GM23338 (cell line): ENCODE measurements around the gene CACNA1B. TPM values are rescaled to one million over a fixed set of nuclear protein-coding genes. Genes with fewer than 3 reads are reported as not detected.

Source experiments
- ATAC-seq: fragments of 200-7000 bp; cut with Tn5 transposase; 3 replicates; pipeline ENCODE4 v1.9.1; 2020
- DNase-seq: peaks from one replicate; pipeline ENCODE4 v3.0.0-alpha.2; 2015; ENCODE audit warnings: low spot score
- H2AFZ ChIP-seq: fragments of 200-600 bp; sonication (generic); 2 replicates; pipeline ENCODE4 v1.8.0; 2016; ENCODE audit warnings: antibody characterized with exemption, mild to moderate bottlenecking, moderate library complexity
- H3F3A ChIP-seq: fragments of 200-600 bp; sonication (generic); replicated peaks from 2 replicates; pipeline ENCODE4 v1.8.0; 2017; ENCODE audit warnings: antibody characterized with exemption, mixed run types, low read depth
- H3K27ac ChIP-seq: fragments of 200-600 bp; sonication (generic); 2 replicates; pipeline ENCODE4 v1.6.1; 2016; ENCODE audit warnings: low read depth
- H3K27me3 ChIP-seq: fragments of 200-600 bp; sonication (generic); 2 replicates; pipeline ENCODE4 v1.8.0; 2016; ENCODE audit warnings: mild to moderate bottlenecking, mixed run types, moderate library complexity; ENCODE audit not compliant: insufficient read depth
- H3K36me3 ChIP-seq: fragments of 200-600 bp; sonication (generic); 2 replicates; pipeline ENCODE4 v1.8.0; 2016; ENCODE audit warnings: mild to moderate bottlenecking; ENCODE audit not compliant: insufficient read depth
- H3K4me1 ChIP-seq: fragments of 200-600 bp; sonication (generic); 2 replicates; pipeline ENCODE4 v1.8.0; 2016; ENCODE audit warnings: mild to moderate bottlenecking, moderate library complexity; ENCODE audit not compliant: insufficient read depth
- H3K4me2 ChIP-seq: fragments of 200-600 bp; sonication (generic); 2 replicates; pipeline ENCODE4 v1.7.1; 2017; ENCODE audit warnings: mixed run types
- H3K4me3 ChIP-seq: fragments of 200-600 bp; sonication (generic); 2 replicates; pipeline ENCODE4 v1.6.1; 2016; ENCODE audit warnings: mixed run types
- H3K79me2 ChIP-seq: fragments of 200-600 bp; sonication (generic); replicated peaks from 2 replicates; pipeline ENCODE4 v1.8.0; 2017; ENCODE audit warnings: mild to moderate bottlenecking; ENCODE audit not compliant: insufficient read depth
- H3K9me2 ChIP-seq: fragments of 200-600 bp; sonication (generic); 2 replicates; pipeline ENCODE4 v1.8.0; 2017; ENCODE audit not compliant: insufficient read depth
- H4K20me1 ChIP-seq: fragments of 200-600 bp; sonication (generic); replicated peaks from 2 replicates; pipeline ENCODE4 v1.8.0; 2017; ENCODE audit warnings: mild to moderate bottlenecking; ENCODE audit not compliant: insufficient read depth
- H3K27ac Mint-ChIP-seq: 2 replicates; pipeline ENCODE4 v1.8.0; 2020; ENCODE audit warnings: inconsistent platforms, mild to moderate bottlenecking, moderate library complexity, mixed read lengths
- H3K27me3 Mint-ChIP-seq: 3 replicates; pipeline ENCODE4 v1.8.0; 2022; ENCODE audit warnings: low read depth, mild to moderate bottlenecking, moderate library complexity, mixed read lengths, inconsistent platforms; ENCODE audit not compliant: insufficient read depth, poor library complexity
- H3K36me3 Mint-ChIP-seq: 3 replicates; pipeline ENCODE4 v1.8.0; 2021; ENCODE audit warnings: low read depth, mild to moderate bottlenecking, inconsistent platforms, moderate library complexity, mixed read lengths
- H3K4me1 Mint-ChIP-seq: 3 replicates; pipeline ENCODE4 v1.8.0; 2020; ENCODE audit warnings: mild to moderate bottlenecking, inconsistent platforms, mixed read lengths
- H3K4me3 Mint-ChIP-seq: 3 replicates; pipeline ENCODE4 v1.8.0; 2021; ENCODE audit warnings: moderate library complexity, mild to moderate bottlenecking, inconsistent platforms, mixed read lengths
- H3K9me3 Mint-ChIP-seq: 3 replicates; pipeline ENCODE4 v1.8.0; 2020; ENCODE audit warnings: moderate library complexity, mild to moderate bottlenecking, inconsistent platforms, mixed read lengths
- CTCF ChIP-seq, 2 experiments: fragments of 200-600 bp in 1 of 2; sonication (generic) in 1 of 2; conservative IDR thresholded peaks; 2 replicates each; pipeline versions ENCODE4 v1.5.1 to v1.6.1; 2016 to 2017; ENCODE audit warnings: antibody characterized with exemption in 2 of 2, low read depth in 2 of 2, mild to moderate bottlenecking in 2 of 2, moderate library complexity in 1 of 2
- ETS1 ChIP-seq: IDR thresholded peaks from 2 replicates; pipeline ENCODE4 v1.6.1; 2016; ENCODE audit warnings: antibody characterized with exemption
- EZH2phosphoT487 ChIP-seq: fragments of 200-600 bp; sonication (generic); IDR thresholded peaks from one replicate; pipeline ENCODE4 v1.8.1; 2018; ENCODE audit warnings: antibody characterized with exemption; ENCODE audit not compliant: unreplicated experiment
- NANOG ChIP-seq: IDR thresholded peaks from 2 replicates; pipeline ENCODE4 v1.6.1; 2016; ENCODE audit warnings: antibody characterized with exemption, borderline replicate concordance
- POLR2AphosphoS5 ChIP-seq: IDR thresholded peaks from 2 replicates; pipeline ENCODE4 v1.6.1; 2016; ENCODE audit warnings: antibody characterized with exemption, low read depth
- STAT1 ChIP-seq: IDR thresholded peaks from one replicate; pipeline ENCODE4 v1.6.1; 2016; ENCODE audit warnings: antibody characterized with exemption; ENCODE audit not compliant: unreplicated experiment
- ZNF114 ChIP-seq: fragments of 250-450 bp; sonication (Bioruptor Pico); IDR thresholded peaks from 2 replicates; pipeline ENCODE4 v1.5.0; 2020; ENCODE audit warnings: mild to moderate bottlenecking, moderate library complexity
- ZNF331 ChIP-seq: fragments of 250-450 bp; sonication (Bioruptor Pico); IDR thresholded peaks from 2 replicates; pipeline ENCODE4 v1.5.0; 2020; ENCODE audit warnings: low read depth, mild to moderate bottlenecking, moderate library complexity
- ZNF462 ChIP-seq: fragments of 250-450 bp; sonication (Bioruptor Pico); IDR thresholded peaks from 2 replicates; pipeline ENCODE4 v1.5.0; 2020; ENCODE audit warnings: mild to moderate bottlenecking, moderate library complexity
- polyA plus RNA-seq: library from polyadenylated mRNA; unstranded; fragments of >200 nt; fragmentation: Nextera tagmentation; extraction: Ambion mirVana; gene quantifications from 2 replicates; pipeline ENCODE4 v1.2.1, GENCODE V29; 2016
- total RNA-seq: library from RNA; depleted of rRNA; stranded (reverse); fragments of >200 nt; shearing (Covaris generic); gene quantifications from 2 replicates; pipeline ENCODE4 v1.2.3, GENCODE V29; 2014

CACNA1B gene
- total and polyA plus RNA-seq, 2 experiments from 2014 or later, result 1.1 to 10.4 TPM

GRCh38 chr9:137880976-137881530, 3.5 kb downstream of the CACNA1B start:
- H3K4me2 ChIP-seq, result no peak overlapping the region
- no peaks in the 10 kb centered on the region for H3F3A ChIP-seq
- H3K9me2 ChIP-seq, result no peaks in the 10 kb centered on the region
- no peak for DNase-seq
- Mint-ChIP-seq H3K36me3 (peaks cover 6% of the 10 kb centered on the region; the same call in 2 of the 3 replicates), H3K4me3 (no peak overlapping the region), H3K27me3 (peaks cover 13% of the 10 kb centered on the region), H3K4me1 (no peaks in the 10 kb centered on the region; the same call in 2 of the 3 replicates), H3K27ac (no peak overlapping the region), H3K9me3 (peaks cover 3% of the 10 kb centered on the region; the same call in 2 of the 3 replicates)
- no peak overlapping the region for H3K27ac ChIP-seq
- H3K27me3 ChIP-seq, result peaks cover 10% of the 10 kb centered on the region; the same call in 1 of the 2 replicates
- TF ChIP-seq EZH2phosphoT487 (no peak), STAT1 (no peak), ETS1 (no peak), ZNF462 (CRISPR knock-in tag) (no peak), NANOG (no peak), CTCF (conservative IDR thresholded peaks at IDR 0.05; ENCODE audit: low read depth in 2 of 2) (no peak), ZNF331 (CRISPR knock-in tag) (no peak), POLR2AphosphoS5 (no peak), ZNF114 (no peak)
- no peak overlapping the region for H3K4me3 ChIP-seq
- no peaks in the 10 kb centered on the region for H3K79me2 ChIP-seq
- ATAC-seq, result no peak
- no peaks in the 10 kb centered on the region for H3K36me3 ChIP-seq
- no peak overlapping the region for H2AFZ ChIP-seq
- H3K4me1 ChIP-seq, result no peaks in the 10 kb centered on the region; the same call in 1 of the 2 replicates
- peaks cover 8% of the 10 kb centered on the region; the same call in 1 of the 2 replicates for H4K20me1 ChIP-seq
